ENCODE results near the gene DCDC2.
"Not testable (repeated sequence)": the region's sequence is repeated elsewhere in the genome, so short reads cannot be mapped to it uniquely, and the experiment has no call there.

The DCDC2 gene

GRCh38 chr6:24323632-24324337 lies 34.1 kb downstream of the DCDC2 start:
- DNase-seq, result no peak

- no peak for DNase-seq
Observed at GRCh38 chr6:24322924-24323323, 34.9 kb downstream of the DCDC2 start.

GRCh38 chr6:24322446-24322845 lies 35.4 kb downstream of the DCDC2 start:
- not testable (repeated sequence) for DNase-seq

GRCh38 chr6:24321538-24322162 lies 36.2 kb downstream of the DCDC2 start:
- DNase-seq, result no peak

- DNase-seq, result no peak
Observed at GRCh38 chr6:24313251-24314141, 44.4 kb downstream of the DCDC2 start.

- DNase-seq, result not testable (repeated sequence)
Observed at GRCh38 chr6:24311775-24312174, 46.1 kb downstream of the DCDC2 start.

- no peak for DNase-seq
Observed at GRCh38 chr6:24307881-24308280, 50.0 kb downstream of the DCDC2 start.

- DNase-seq, result no peak
Observed at GRCh38 chr6:24306936-24307335, 50.9 kb downstream of the DCDC2 start.

GRCh38 chr6:24306038-24306437 lies 51.8 kb downstream of the DCDC2 start:
- DNase-seq, result no peak

GRCh38 chr6:24296944-24297343 lies 60.9 kb downstream of the DCDC2 start:
- no peak for DNase-seq

GRCh38 chr6:24293852-24294251 lies 64.0 kb downstream of the DCDC2 start:
- DNase-seq, result not testable (repeated sequence)

- DNase-seq, result no peak
Observed at GRCh38 chr6:24287239-24287638, 70.6 kb downstream of the DCDC2 start.

GRCh38 chr6:24284006-24284405 lies 73.9 kb downstream of the DCDC2 start:
- no peak for DNase-seq

GRCh38 chr6:24283043-24283985 lies 74.5 kb downstream of the DCDC2 start:
- peak; percentile 94 for DNase-seq

- peak; percentile 19 for DNase-seq
Observed at GRCh38 chr6:24274441-24275083, 83.3 kb downstream of the DCDC2 start.

- no peak for DNase-seq
Observed at GRCh38 chr6:24273096-24273870, 84.6 kb downstream of the DCDC2 start.

GRCh38 chr6:24272553-24272952 lies 85.3 kb downstream of the DCDC2 start:
- no peak for DNase-seq

GRCh38 chr6:24272148-24272547 lies 85.7 kb downstream of the DCDC2 start:
- DNase-seq, result no peak

- no peak for DNase-seq
Observed at GRCh38 chr6:24270011-24270410, 87.8 kb downstream of the DCDC2 start.

- DNase-seq, result not testable (repeated sequence)
Observed at GRCh38 chr6:24258214-24258613, 99.6 kb downstream of the DCDC2 start.

GRCh38 chr6:24257282-24257681 lies 100.6 kb downstream of the DCDC2 start:
- peak; percentile 33 for DNase-seq
